HG02642 (cell line): ENCODE data around the gene APOD.
"Not testable (repeated sequence)": the region's sequence is repeated elsewhere in the genome, so short reads cannot be mapped to it uniquely, and the experiment has no call there.

ENCODE experiments used
- ATAC-seq: cut with Tn5 transposase; IDR thresholded peaks from one replicate; pipeline ENCODE4 v1.9.1; 2021; ENCODE audit warnings: mild to moderate bottlenecking; ENCODE audit not compliant: unreplicated experiment, poor library complexity

The APOD gene

GRCh38 chr3:195619591-195620369 lies 36.0 kb upstream of the APOD start:
- ATAC-seq = not testable (repeated sequence)

- ATAC-seq = not testable (repeated sequence)
These were observed 34.3 kb upstream of the APOD start for GRCh38 chr3:195617784-195618659.

GRCh38 chr3:195617134-195617533 lies 33.4 kb upstream of the APOD start:
- not testable (repeated sequence) for ATAC-seq

GRCh38 chr3:195616681-195617080 lies 32.9 kb upstream of the APOD start:
- ATAC-seq = no peak

GRCh38 chr3:195615952-195616537 lies 32.3 kb upstream of the APOD start:
- not testable (repeated sequence) for ATAC-seq

- ATAC-seq = not testable (repeated sequence)
These were observed 31.1 kb upstream of the APOD start for GRCh38 chr3:195614672-195615504.

- no peak for ATAC-seq
These were observed 29.8 kb upstream of the APOD start for GRCh38 chr3:195613468-195614069.

GRCh38 chr3:195612075-195612800 lies 28.5 kb upstream of the APOD start:
- ATAC-seq = no peak

- no peak for ATAC-seq
These were observed 25.5 kb upstream of the APOD start for GRCh38 chr3:195609229-195609628.

GRCh38 chr3:195601785-195602184 lies 18.0 kb upstream of the APOD start:
- ATAC-seq = not testable (repeated sequence)

GRCh38 chr3:195601382-195601781 lies 17.6 kb upstream of the APOD start:
- no peak for ATAC-seq

GRCh38 chr3:195599926-195600325 lies 16.2 kb upstream of the APOD start:
- not testable (repeated sequence) for ATAC-seq

- not testable (repeated sequence) for ATAC-seq
These were observed 15.8 kb upstream of the APOD start for GRCh38 chr3:195599516-195599915.

GRCh38 chr3:195597848-195598247 lies 14.1 kb upstream of the APOD start:
- ATAC-seq = no peak

- no peak for ATAC-seq
These were observed 13.5 kb upstream of the APOD start for GRCh38 chr3:195597229-195597628.

- no peak for ATAC-seq
These were observed 13.0 kb upstream of the APOD start for GRCh38 chr3:195596765-195597171.

GRCh38 chr3:195595785-195596531 lies 12.2 kb upstream of the APOD start:
- ATAC-seq = no peak

GRCh38 chr3:195591852-195592251 lies 8.1 kb upstream of the APOD start:
- no peak for ATAC-seq
